HFFc6 (cell line): ENCODE measurements around the gene ADCY9. TPM values are rescaled to one million over a fixed set of nuclear protein-coding genes. Genes with fewer than 3 reads are reported as not detected.
"Not testable (repeated sequence)": the region's sequence is repeated elsewhere in the genome, so short reads cannot be mapped to it uniquely, and the experiment has no call there.

Experiments
- DNase-seq: peaks from one replicate; pipeline ENCODE4 v3.0.0-alpha.2; 2018
- H3K27ac Mint-ChIP-seq: 2 replicates; pipeline ENCODE4 v1.8.0; 2020; ENCODE audit warnings: mild to moderate bottlenecking, mixed read lengths
- H3K27me3 Mint-ChIP-seq: 2 replicates; pipeline ENCODE4 v1.8.0; 2021; ENCODE audit warnings: mild to moderate bottlenecking, moderate library complexity, mixed read lengths; ENCODE audit not compliant: insufficient read depth
- H3K36me3 Mint-ChIP-seq: 2 replicates; pipeline ENCODE4 v1.8.0; 2021; ENCODE audit warnings: low read depth, mixed read lengths
- H3K4me1 Mint-ChIP-seq: 2 replicates; pipeline ENCODE4 v1.8.0; 2020; ENCODE audit warnings: low read depth, mixed read lengths
- H3K4me3 Mint-ChIP-seq: 2 replicates; pipeline ENCODE4 v1.8.0; 2020; ENCODE audit warnings: mild to moderate bottlenecking, moderate library complexity, mixed read lengths
- H3K9me3 Mint-ChIP-seq: 2 replicates; pipeline ENCODE4 v1.8.0; 2020; ENCODE audit warnings: mild to moderate bottlenecking, mixed read lengths
- CTCF ChIP-seq: fragments of 200-600 bp; sonication (generic); IDR thresholded peaks from 2 replicates; pipeline ENCODE4 v1.5.0; 2021; ENCODE audit warnings: antibody characterized with exemption, mild to moderate bottlenecking
- total RNA-seq, 6 experiments: library from RNA; stranded (reverse); fragmentation: NEBNext Ultra II Directional; extraction: Animal tissue kit (Norgen Biotek cat#: 25700); gene quantifications; 2 replicates in 1 of 6; 3 replicates in 5 of 6; pipeline ENCODE4 v1.2.3, GENCODE V29; 2021

The ADCY9 gene
- total RNA-seq, 6 experiments from 2014 or later = 20.8 to 24.8 (median 22.6) TPM

- peaks cover 8% of the 10 kb centered on the region; the same call in 1 of the 2 replicates for H3K36me3 Mint-ChIP-seq
- H3K4me1 Mint-ChIP-seq = peaks cover 12% of the 10 kb centered on the region
- peaks cover 2% of the 10 kb centered on the region for H3K27me3 Mint-ChIP-seq
- peak overlapping the region; percentile 68 for H3K4me3 Mint-ChIP-seq
- no peaks in the 10 kb centered on the region for H3K9me3 Mint-ChIP-seq
- peak; percentile 99 for TF ChIP-seq CTCF
- H3K27ac Mint-ChIP-seq = peak overlapping the region; percentile 64
- DNase-seq = peak; percentile 72
Measured at GRCh38 chr16:3938843-3939624, 177.2 kb downstream of the ADCY9 start.

DNA sequence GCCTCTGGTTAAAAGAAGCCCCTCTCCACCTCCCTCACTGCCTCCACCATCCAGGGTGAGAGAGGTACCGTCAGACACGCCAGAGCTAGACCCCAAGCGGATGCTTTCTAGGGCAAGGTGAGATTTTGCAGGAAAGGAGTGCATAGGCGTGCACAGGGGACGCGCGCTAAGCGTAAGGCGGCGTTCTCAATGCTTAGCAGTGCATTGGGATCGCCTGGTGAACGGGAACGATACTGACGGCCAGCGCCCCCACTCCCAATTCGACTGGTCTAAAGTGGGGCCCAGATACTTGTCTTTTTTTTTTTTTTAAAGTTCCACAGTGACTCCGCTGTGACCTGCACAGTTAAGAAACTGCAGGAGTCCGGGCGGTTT lies 177.8 kb downstream of the ADCY9 start:
- Mint-ChIP-seq H3K4me3 (peak overlapping the region; percentile 45; the same call in 1 of the 2 replicates), H3K4me1 (peaks cover 12% of the 10 kb centered on the region)

GRCh38 chr16:3937066-3937875 lies 179.0 kb downstream of the ADCY9 start:
- Mint-ChIP-seq H3K27me3 (peaks cover 2% of the 10 kb centered on the region), H3K9me3 (no peaks in the 10 kb centered on the region), H3K4me1 (peaks cover 12% of the 10 kb centered on the region), H3K27ac (no peak overlapping the region), H3K4me3 (no peak overlapping the region), H3K36me3 (peaks cover 7% of the 10 kb centered on the region; the same call in 1 of the 2 replicates)
- no peak for TF ChIP-seq CTCF
- DNase-seq = no peak

More for the DNA sequence above, 177.8 kb downstream of the ADCY9 start:
- Mint-ChIP-seq H3K27me3 (peaks cover 2% of the 10 kb centered on the region), H3K27ac (no peak overlapping the region; the same call in 1 of the 2 replicates), H3K36me3 (peaks cover 8% of the 10 kb centered on the region; the same call in 1 of the 2 replicates), H3K9me3 (no peaks in the 10 kb centered on the region)
- no peak for TF ChIP-seq CTCF
- DNase-seq = no peak

DNA sequence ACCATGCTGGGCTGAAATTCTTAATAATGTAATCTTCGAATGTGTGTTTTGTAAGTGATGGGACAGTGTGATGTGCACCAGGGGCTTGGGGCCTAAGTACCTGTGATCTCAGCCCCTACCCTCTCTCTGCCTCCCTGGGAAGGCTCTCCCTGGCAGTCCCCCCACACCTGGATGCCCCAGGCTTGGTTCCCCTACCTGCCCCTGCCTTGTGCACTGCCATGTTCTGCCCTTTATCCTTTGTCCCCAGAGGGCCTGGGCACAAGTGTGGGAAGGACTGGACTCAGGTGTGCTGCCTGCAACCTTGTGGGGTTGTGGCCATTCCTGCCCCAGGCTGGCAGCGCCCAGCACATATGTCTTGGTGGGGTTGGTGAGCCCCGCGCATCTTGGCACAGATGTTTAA lies 180.3 kb downstream of the ADCY9 start:
- H3K27ac Mint-ChIP-seq = no peak overlapping the region
- no peak for TF ChIP-seq CTCF
- peaks cover 12% of the 10 kb centered on the region for H3K4me1 Mint-ChIP-seq
- no peak overlapping the region for H3K4me3 Mint-ChIP-seq
- DNase-seq = no peak
- H3K36me3 Mint-ChIP-seq = no peaks in the 10 kb centered on the region
- H3K9me3 Mint-ChIP-seq = no peaks in the 10 kb centered on the region
- peaks cover 2% of the 10 kb centered on the region for H3K27me3 Mint-ChIP-seq

- Mint-ChIP-seq H3K9me3 (no peaks in the 10 kb centered on the region), H3K4me1 (peaks cover 8% of the 10 kb centered on the region), H3K27ac (no peak overlapping the region), H3K36me3 (no peaks in the 10 kb centered on the region), H3K27me3 (peaks cover 2% of the 10 kb centered on the region), H3K4me3 (no peak overlapping the region)
- TF ChIP-seq CTCF = no peak
- DNase-seq = no peak
Measured at GRCh38 chr16:3934491-3935181, 181.6 kb downstream of the ADCY9 start.

GRCh38 chr16:3927147-3927546 lies 189.1 kb downstream of the ADCY9 start:
- DNase-seq, H3K4me3 Mint-ChIP-seq, H3K4me1 Mint-ChIP-seq, H3K27me3 Mint-ChIP-seq, H3K27ac Mint-ChIP-seq, H3K9me3 Mint-ChIP-seq, H3K36me3 Mint-ChIP-seq: not testable (repeated sequence)
